HG02763 (cell line): ENCODE measurements around the gene PTAFR.
A peak's percentile ranks its signal among the peaks of the same experiment; 100 is the strongest.
"Not testable (repeated sequence)": the region's sequence is repeated elsewhere in the genome, so short reads cannot be mapped to it uniquely, and the experiment has no call there.

Experiments used
- ATAC-seq: cut with Tn5 transposase; IDR thresholded peaks from one replicate; pipeline ENCODE4 v1.9.1; 2021; ENCODE audit warnings: mild to moderate bottlenecking, moderate library complexity; ENCODE audit not compliant: unreplicated experiment

The PTAFR gene

DNA sequence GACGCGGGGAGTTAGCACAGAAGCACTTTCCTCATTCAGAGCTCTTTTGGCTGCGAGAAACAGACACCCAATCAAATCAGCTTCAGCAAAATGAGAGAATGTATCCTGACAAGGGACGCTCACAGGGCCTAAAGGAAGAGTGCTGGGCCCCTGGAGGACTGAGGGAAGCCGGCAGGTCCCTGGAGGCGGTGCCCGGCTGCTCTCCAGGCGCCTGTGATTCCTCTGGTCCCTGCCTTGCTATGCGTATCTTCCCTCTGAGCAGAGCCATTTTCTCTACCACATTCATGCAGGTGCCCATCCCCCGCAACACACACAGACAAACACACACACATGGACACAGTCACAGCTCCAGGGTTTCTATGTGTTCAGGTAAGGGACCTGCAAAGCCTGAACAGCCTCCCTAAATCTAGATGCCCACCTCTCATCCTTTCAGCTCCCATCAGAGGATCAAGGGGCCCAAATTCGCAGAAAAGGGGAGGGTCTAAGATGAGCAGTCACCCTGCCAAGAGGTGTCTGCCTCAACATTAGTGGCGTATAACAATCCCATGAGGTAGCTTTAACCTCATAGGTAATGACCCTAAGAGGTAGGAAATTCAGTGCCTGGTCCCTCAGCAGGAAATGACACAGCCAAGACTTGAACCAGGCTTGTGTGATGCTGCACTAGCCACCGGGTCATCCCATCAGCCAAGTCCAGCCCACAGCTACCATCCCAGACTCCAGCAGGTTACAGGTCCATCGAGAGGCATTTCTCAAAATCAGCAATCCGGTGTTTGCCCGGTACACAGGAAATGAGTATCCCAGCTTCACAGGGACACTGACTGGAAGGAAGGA is 29.0 kb downstream of the PTAFR start:
- peak; percentile 10 for ATAC-seq

- ATAC-seq, result no peak
Observed at GRCh38 chr1:28145728-28146127, 30.8 kb downstream of the PTAFR start.

DNA sequence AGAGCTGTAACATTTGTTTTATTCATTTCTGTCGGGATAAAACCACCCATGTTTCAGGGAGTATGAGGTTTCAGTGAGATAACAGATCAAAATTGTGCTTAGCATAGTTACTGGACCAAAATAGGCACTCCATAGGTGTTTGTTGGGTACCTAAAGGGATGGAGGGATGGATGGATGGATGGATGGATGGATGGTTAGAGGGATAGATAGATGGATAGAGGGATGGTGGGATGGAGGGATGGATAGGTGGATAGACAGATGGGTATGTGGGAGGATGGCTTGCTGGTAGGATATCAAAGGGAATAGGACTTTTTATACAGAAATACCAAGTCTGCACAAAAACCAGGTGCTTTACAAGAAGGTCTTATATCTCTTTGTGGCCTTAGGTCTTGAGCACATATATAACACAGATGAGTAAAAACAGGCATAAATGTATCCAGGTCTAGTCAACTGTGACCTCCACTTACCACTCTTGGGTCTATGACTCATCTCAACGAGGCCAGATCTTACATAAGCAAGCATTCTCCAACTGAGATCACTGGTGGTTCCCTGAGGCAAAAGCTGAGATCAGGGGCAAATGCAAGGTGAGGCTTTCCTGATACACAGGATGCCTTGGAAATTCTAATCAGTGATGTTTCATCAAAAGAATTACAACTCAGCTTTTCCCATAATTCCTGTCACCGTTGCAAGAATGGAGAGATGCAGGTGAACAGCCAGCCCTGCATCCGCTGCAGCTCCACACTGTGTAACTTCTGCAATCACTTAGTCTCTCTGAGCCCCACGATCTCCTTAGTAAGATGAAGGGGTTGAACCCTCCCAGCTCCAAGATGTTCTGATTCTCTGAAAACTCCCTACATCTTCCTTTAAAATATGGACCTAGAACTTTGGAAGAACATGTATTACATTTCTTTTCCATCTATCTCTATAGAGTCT is 32.0 kb downstream of the PTAFR start:
- ATAC-seq, result peak; percentile 60

GRCh38 chr1:28143496-28144202 is 32.8 kb downstream of the PTAFR start:
- no peak for ATAC-seq

- ATAC-seq, result no peak
Observed at GRCh38 chr1:28141685-28142084, 34.8 kb downstream of the PTAFR start.

- ATAC-seq, result not testable (repeated sequence)
Observed at GRCh38 chr1:28139866-28140265, 36.6 kb downstream of the PTAFR start.

- no peak for ATAC-seq
Observed at GRCh38 chr1:28139025-28139712, 37.3 kb downstream of the PTAFR start.

DNA sequence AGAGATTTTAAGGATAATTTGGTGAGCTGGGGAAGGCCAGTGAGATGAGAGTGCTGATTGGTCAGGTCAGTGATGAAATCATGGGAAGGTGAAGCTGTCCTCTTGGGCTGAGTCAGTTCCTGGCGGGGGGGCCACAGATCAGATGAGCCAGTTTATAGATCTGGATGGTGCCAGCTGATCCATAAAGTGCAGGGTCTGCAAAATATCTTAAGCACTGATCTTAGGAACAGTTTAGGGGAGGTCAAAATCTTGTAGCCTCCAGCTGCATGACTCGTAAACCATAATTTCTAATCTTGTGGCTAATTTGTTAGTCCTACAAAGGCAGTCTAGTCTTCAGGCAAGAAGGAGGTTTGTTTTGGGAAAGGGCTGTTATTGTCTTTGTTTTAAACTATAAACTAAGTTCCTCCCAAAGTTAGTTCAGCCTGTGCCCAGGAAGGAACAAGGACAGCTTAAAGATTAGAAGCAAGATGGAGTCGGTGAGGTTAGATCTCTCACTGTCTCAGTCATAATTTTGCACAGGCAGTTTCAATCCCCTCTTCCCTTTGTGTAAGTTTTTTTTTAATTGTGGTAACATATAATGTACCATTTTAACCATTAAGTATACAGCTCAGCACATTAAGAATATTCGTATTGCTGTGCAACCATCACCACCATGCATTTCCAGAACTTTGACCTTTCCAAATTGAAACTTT is 39.4 kb downstream of the PTAFR start:
- no peak for ATAC-seq

DNA sequence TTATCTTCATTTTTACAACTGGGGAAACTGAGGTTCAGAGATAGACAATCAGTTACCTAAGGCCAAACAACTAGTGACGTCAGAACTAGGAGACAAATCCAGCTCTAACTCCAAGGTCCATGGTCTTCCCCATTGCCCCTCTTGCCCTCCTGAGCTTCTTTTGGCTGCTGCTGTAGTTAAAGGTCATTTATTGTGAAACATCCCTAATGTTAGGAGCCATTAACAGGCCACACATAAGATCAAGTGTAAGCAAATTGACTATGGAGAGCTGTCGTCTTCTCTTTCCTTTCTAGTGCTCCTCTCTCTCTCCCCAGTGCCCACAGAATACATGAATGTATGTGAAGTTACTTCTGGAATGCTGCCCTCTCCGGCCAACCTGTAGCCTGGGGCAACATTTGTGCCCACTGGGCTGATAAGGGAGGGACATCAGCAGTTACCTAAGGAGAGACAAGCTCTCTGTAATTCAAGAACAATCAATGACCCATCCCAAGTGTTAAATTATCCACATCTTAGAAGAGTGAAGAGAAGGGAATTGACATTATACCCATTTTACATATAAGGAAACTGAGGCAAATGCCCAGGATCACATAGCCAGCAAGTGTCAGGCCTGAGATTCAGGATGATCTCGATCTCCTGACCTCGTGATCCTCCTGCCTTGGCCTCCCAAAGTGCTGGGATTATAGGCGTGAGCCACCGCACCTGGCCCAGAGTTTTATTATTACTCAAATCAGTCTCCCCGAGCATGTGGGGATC is 40.1 kb downstream of the PTAFR start:
- ATAC-seq, result no peak

GRCh38 chr1:28135371-28136168 is 40.9 kb downstream of the PTAFR start:
- no peak for ATAC-seq

DNA sequence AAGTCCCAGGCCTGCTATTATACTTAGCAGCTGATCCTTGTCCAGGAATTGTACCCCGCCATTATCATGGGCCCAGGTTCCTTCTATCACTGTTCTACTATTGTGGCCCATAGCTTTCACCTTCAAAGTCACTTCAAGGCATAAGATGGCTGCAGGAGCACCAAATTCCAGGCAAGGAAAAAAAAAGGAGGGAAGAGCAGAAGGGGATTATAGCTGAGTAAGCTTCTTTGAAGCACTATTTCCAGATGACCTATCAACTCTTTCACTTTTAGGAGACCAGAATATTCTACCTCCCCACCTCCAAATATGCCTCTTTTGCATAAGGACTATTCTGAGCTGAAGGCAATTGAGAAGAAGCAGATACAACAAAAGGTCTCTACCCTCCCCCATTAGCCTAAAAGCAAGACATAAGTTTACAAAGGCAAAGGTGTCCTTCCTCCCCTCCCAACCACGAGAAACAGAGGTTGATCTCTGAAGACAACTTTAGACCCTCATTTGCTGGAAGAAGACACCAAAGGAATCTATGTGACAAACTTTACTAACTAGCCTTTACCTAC is 41.8 kb downstream of the PTAFR start:
- ATAC-seq, result no peak

GRCh38 chr1:28132171-28133167 is 44.0 kb downstream of the PTAFR start:
- no peak for ATAC-seq

DNA sequence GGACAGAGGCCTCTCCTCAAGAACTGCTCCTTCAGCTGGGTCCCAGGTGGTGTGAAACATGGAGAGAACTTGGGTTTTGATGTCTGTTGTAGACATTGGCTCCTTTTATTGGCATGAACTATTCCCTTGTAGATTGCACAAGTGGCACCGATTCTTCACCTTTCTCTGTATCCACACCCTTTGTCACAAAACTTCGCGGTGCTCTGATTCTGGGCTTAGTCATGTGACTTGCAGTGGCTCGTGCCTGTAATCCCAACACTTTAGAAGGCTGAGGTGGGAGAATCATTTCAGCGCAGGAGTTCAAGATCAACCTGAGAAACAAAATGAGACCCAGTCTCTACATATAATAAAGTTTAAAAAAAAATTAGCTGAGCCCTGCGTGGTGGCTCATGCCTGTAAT is 45.6 kb downstream of the PTAFR start:
- ATAC-seq, result no peak

DNA sequence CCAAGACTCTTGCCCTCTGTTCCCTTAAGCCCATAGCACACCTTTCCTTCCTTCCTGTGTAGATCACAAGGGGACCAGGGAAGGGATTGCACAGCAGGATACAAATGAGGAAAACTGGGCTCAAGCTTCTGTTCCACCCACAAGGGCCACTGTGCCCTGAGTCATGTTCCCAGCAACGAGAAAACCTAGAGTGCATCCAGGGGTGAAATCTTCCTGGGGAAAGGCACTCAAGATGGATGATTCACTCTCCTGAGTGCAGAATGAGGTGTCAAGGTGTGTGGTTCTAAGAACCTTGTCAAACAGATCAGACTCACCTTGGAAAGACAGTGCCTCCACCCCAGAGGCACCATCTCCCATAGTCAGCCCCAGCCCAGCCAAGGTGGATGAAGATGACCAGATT is 47.3 kb downstream of the PTAFR start:
- no peak for ATAC-seq

DNA sequence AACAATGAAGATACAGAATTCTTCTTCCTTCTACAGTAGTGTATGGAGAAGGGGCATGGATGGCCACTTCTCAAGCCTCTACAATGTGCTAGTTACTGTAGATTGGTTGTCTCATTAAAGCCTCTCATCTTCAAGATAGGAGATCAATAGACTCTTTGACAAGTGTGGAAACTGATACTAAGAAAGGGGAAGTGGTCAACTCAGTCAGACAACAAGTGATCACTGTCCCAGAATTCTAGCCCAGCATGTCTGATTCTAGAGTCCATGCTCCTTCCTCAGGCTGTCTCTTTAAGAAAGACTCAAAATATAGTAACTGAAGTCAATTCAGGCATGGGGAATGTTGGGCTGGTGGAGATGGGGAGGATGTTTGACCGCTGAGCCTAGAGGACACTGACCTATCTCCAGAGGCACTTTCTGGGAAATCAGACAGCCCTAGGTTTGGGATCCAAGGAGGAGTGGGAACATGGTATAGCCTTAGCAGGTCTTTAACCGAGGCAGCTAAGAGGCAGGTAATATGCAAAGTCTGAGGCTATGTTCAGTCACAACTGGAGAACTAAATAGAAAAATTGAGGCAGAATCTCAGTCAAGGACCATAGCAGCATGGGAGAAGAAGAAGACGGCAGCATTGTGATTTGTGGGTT is 48.8 kb downstream of the PTAFR start:
- no peak for ATAC-seq

DNA sequence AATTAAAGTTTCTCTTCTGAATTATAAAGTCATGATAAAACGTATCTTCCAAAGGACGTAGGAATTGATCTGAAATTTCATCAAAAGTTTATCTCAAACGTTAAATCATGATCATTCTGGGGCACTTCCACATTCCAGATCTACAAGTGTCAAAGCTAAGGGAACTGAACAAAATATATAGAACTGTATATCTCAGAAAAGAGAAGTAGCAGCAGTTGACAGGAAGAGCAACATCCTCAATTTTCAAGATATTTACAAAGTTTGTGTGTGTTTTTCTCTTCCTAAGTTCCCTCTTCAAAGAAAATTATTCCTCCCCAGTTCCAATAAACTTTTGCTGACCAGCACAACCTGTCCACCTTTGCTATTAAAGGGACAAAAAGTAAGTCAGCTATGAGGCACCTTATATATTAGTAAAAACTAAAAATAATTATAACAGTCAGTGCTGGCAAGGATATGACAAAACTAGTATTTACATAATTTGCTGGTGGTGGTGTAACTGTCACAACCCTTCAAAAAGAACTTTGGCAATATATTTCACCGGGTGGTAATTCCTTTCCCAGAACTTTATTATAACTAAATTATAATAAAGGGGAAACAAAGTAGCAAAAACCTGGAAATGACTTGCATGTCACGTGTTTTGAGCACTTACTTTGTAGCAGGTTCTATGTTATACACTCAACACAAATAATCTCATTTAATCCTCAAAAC is 49.6 kb downstream of the PTAFR start:
- no peak for ATAC-seq
